Heart right ventricle (tissue), 16 donors: ENCODE data around the gene LPP. TPM values are rescaled to one million over a fixed set of nuclear protein-coding genes. Genes with fewer than 3 reads are reported as not detected.
A peak's percentile ranks its signal among the peaks of the same experiment; 100 is the strongest.

Source experiments
- ATAC-seq, 8 donors: fragments of 200-7000 bp; cut with Tn5 transposase; one replicate each; pipeline ENCODE4 v1.9.1; 2020; ENCODE audit warnings: mild to moderate bottlenecking in 8 of 8, moderate library complexity in 8 of 8, moderate number of reproducible peaks in 1 of 8
- DNase-seq, 2 donors: peaks; one replicate each; pipeline ENCODE4 v3.0.0-alpha.2; 2020
- H3K27ac ChIP-seq, 10 donors: fragments of 200-600 bp; sonication (generic) in 2 of 10; one replicate each; pipeline versions ENCODE4 v1.5.0 to v1.8.0; 2020 to 2022; ENCODE audit warnings: mild to moderate bottlenecking in 3 of 10
- H3K27me3 ChIP-seq, 7 donors: fragments of 200-600 bp; one replicate each; pipeline ENCODE4 v1.8.0; 2021 to 2022; ENCODE audit warnings: mild to moderate bottlenecking in 2 of 7
- H3K36me3 ChIP-seq, 9 donors: fragments of 200-600 bp; sonication (generic) in 1 of 9; one replicate each; pipeline versions ENCODE4 v1.5.0 to v1.8.0; 2020 to 2022; ENCODE audit warnings: mild to moderate bottlenecking in 2 of 9
- H3K4me1 ChIP-seq, 9 donors: fragments of 200-600 bp; sonication (generic) in 1 of 9; one replicate each; pipeline versions ENCODE4 v1.5.0 to v1.8.0; 2020 to 2022; ENCODE audit warnings: mild to moderate bottlenecking in 4 of 9
- H3K4me3 ChIP-seq, 10 donors: fragments of 200-600 bp; sonication (generic) in 2 of 10; one replicate each; pipeline versions ENCODE4 v1.5.0 to v1.8.0; 2020 to 2022; ENCODE audit warnings: mild to moderate bottlenecking in 7 of 10, moderate library complexity in 2 of 10
- H3K9me3 ChIP-seq, 11 donors: fragments of 200-600 bp in 10 of 11; sonication (generic) in 2 of 11; one replicate each; pipeline versions ENCODE4 v1.5.0 to v1.8.0; 2013 to 2022; ENCODE audit warnings: mild to moderate bottlenecking in 2 of 11, control low read depth in 1 of 11, moderate library complexity in 1 of 11
- CTCF ChIP-seq, 9 donors: fragments of 200-600 bp; sonication (generic) in 2 of 9; IDR thresholded peaks; one replicate each; pipeline versions ENCODE4 v1.5.0 to v1.8.0; 2021 to 2022; ENCODE audit warnings: antibody characterized with exemption in 9 of 9, mild to moderate bottlenecking in 5 of 9, moderate library complexity in 1 of 9
- WGBS, 2 donors: extraction: QIAGEN DNeasy Blood & Tissue Kit; methylation state at CpG; one replicate each; pipeline ENCODE4 v1.1.7; 2013; ENCODE audit warnings: inconsistent platforms in 1 of 2; 5-methylcytosine and 5-hydroxymethylcytosine counted together
- intact Hi-C, 10 donors: fragments of 100-400 bp; cut with DNase I; formaldehyde crosslinking; loops; one replicate each; pipeline versions ENCODE4 v1.11.1 to v1.14.2; 2022
- polyA plus RNA-seq, 2 donors: library from polyadenylated mRNA; stranded (reverse); fragments of 200-250 nt; gene quantifications; one replicate each; pipeline ENCODE4 v1.2.3, GENCODE V29; 2013
- total RNA-seq, 10 donors: library from RNA; stranded (reverse); fragmentation: NEBNext Ultra II Directional in 3 of 10; extraction: Animal tissue kit (Norgen Biotek cat#: 25700) in 3 of 10; gene quantifications; one replicate each; pipeline versions ENCODE4 v1.2.1 to v1.2.4, GENCODE V29; 2021 to 2023
- donor health status: Arrhythmogenic right ventricular cardiomyopathy.
- donor health status: ischemic (EF 13 %, LVEDD 7.1; RV severe dilation, severe dysfunction).
- donor health status: healthy with polysubstance abuse.
- donor health status: DM: no; HTN: yes; CAD: no.
- donor health status: DM: no; HTN: no; CAD: no.
- donor health status: ischemic (EF 25% LVEDD 6.9; RV normal size, moderate dysfunction).
- donor health status: ischemic (EF 25% LVEDD 5.7; RV mildly dilated, moderate dysfunction).
- donor health status: healthy.
- donor health status: DM: yes; HTN: yes; CAD: no.
- donor health status: Ischemic cardiomyopathy.
- donor health status: ischemic (EF 35%, LVEDD 5.7; RV mildly dilated, moderate dysfunction).
- donor health status: nonischemic (EF 11% LVEDD 7.7; RV severe dilation, severe dysfunction).
- donor health status: DM: yes; HTN: yes; CAD: no.
- donor health status: PGD.
- donor health status: ischemic (EF 29% LVEDD 5.4; RV normal size, mild dysfunction).
- donor health status: nonischemic (EF 23%, LVEDD 6.1; RV moderate dilation, normal function).

The LPP gene
- total and polyA plus RNA-seq, 12 donors: 8.5 to 188 (median 140) TPM

GRCh38 chr3:188219147-188219546, 65.2 kb downstream of the LPP start:
- H3K4me1 ChIP-seq: peaks cover 0 to 100% (median 88%) of the 10 kb centered on the region in 9 donors
- ATAC-seq (no peak), DNase-seq (no peak)
- intact Hi-C loops: no loop called here
- no peak for TF ChIP-seq CTCF (IDR thresholded peaks at IDR 0.05)
- H3K9me3 ChIP-seq: no peaks in the 10 kb centered on the region
- peak overlapping the region in 7 of 10 donors; percentile 10 to 75 (median 56) for H3K27ac ChIP-seq
- 91 to 93% methylated on average over 5 of the region's 5 CpGs for WGBS, 2 donors
- H3K4me3 ChIP-seq: no peak overlapping the region
- H3K36me3 ChIP-seq: peaks cover 0 to 18% (median 0%) of the 10 kb centered on the region in 9 donors
- no peaks in the 10 kb centered on the region for H3K27me3 ChIP-seq

GRCh38 chr3:188220097-188220788, 66.3 kb downstream of the LPP start:
- H3K4me3 ChIP-seq: no peak overlapping the region
- peaks cover 0 to 89% (median 80%) of the 10 kb centered on the region in 9 donors for H3K4me1 ChIP-seq
- intact Hi-C loops: loop anchor here in 2 of 10 donors (5.0 kb wide), 1 partner anchor 42 kb away; no protein-coding TSS in a partner anchor
- no peaks in the 10 kb centered on the region for H3K27me3 ChIP-seq
- H3K27ac ChIP-seq: peak overlapping the region; percentile 4 to 75 (median 68)
- no peak for TF ChIP-seq CTCF (IDR thresholded peaks at IDR 0.05)
- peaks cover 0 to 7% (median 0%) of the 10 kb centered on the region in 9 donors for H3K36me3 ChIP-seq
- WGBS, 2 donors: 89% methylated on average over 6 of the region's 6 CpGs
- DNase-seq: no peak
- ATAC-seq: peak in 5 of 8 donors; percentile 41 to 67 (median 49)
- H3K9me3 ChIP-seq: no peaks in the 10 kb centered on the region

- Histone ChIP-seq H3K36me3 (peaks cover 0 to 12% (median 0%) of the 10 kb centered on the region in 9 donors), H3K9me3 (no peaks in the 10 kb centered on the region), H3K27ac (peak overlapping the region in 9 of 10 donors; percentile 4 to 75 (median 68)), H3K4me3 (no peak overlapping the region), H3K4me1 (peaks cover 0 to 80% (median 71%) of the 10 kb centered on the region in 9 donors), H3K27me3 (no peaks in the 10 kb centered on the region)
- TF ChIP-seq CTCF (IDR thresholded peaks at IDR 0.05): no peak
- intact Hi-C loops: loop anchor here in 2 of 10 donors (5.0 kb wide), 1 partner anchor 41 kb away; no protein-coding TSS in a partner anchor
- DNase-seq: no peak
- WGBS, 2 donors: 70 to 71% methylated on average over 11 of the region's 11 CpGs
- ATAC-seq: peak; percentile 18 to 96 (median 67)
Observed at GRCh38 chr3:188220988-188221818, 67.2 kb downstream of the LPP start.

- Histone ChIP-seq H3K27ac (peak overlapping the region in 1 of 10 donors; percentile 74), H3K27me3 (no peaks in the 10 kb centered on the region), H3K9me3 (no peaks in the 10 kb centered on the region), H3K4me3 (no peak overlapping the region), H3K4me1 (peaks cover 0 to 70% (median 64%) of the 10 kb centered on the region in 9 donors), H3K36me3 (peaks cover 0 to 19% (median 0%) of the 10 kb centered on the region in 9 donors)
- ATAC-seq (no peak), DNase-seq (no peak)
- no peak for TF ChIP-seq CTCF (IDR thresholded peaks at IDR 0.05)
- intact Hi-C loops: loop anchor here in 2 of 10 donors (5.0 kb wide), 1 partner anchor 38 kb away; no protein-coding TSS in a partner anchor
- 61 to 77% methylated on average over 3 of the region's 3 CpGs for WGBS, 2 donors
Observed at GRCh38 chr3:188223936-188224335, 70.0 kb downstream of the LPP start.
